Activated T-helper 17 cell treated with anti-CD3 and anti-CD28 coated beads, Interleukin-2, amount 50 U/mL, for 72 hours (primary cell): ENCODE results near the gene ZDBF2. TPM values are rescaled to one million over a fixed set of nuclear protein-coding genes. Genes with fewer than 3 reads are reported as not detected.

Experiments used
- total RNA-seq, 2 donors: library from RNA; stranded (reverse); gene quantifications; one replicate each; pipeline ENCODE4 v1.2.3, GENCODE V29; 2022

Gene ZDBF2
- total RNA-seq, 2 donors from 2014 or later, result 14.0 to 42.8 TPM

Other genes starting within 250 kb of the ZDBF2 start
- gene INO80D, start 188.5 kb upstream of the ZDBF2 start, total RNA-seq, result 10 to 100 TPM; 21.8 to 29.3 TPM
- 100 to 1,000 TPM in 1 of 2 donors, 10 to 100 TPM in 1; 63.8 to 104 TPM for gene NDUFS1, start 115.2 kb upstream of the ZDBF2 start, total RNA-seq
- 100 to 1,000 TPM; 935 to 972 TPM for gene EEF1B2, start 114.8 kb upstream of the ZDBF2 start, total RNA-seq
- 1 to 10 TPM; 2.2 to 3.3 TPM for gene ADAM23, start 168.9 kb downstream of the ZDBF2 start, total RNA-seq